ENCODE results near the gene ABHD2. TPM values are rescaled to one million over a fixed set of nuclear protein-coding genes. Genes with fewer than 3 reads are reported as not detected.
"Not testable (repeated sequence)": the region's sequence is repeated elsewhere in the genome, so short reads cannot be mapped to it uniquely, and the experiment has no call there.

Gene ABHD2
- total RNA-seq, 1 donor = 43.6 TPM

DNA sequence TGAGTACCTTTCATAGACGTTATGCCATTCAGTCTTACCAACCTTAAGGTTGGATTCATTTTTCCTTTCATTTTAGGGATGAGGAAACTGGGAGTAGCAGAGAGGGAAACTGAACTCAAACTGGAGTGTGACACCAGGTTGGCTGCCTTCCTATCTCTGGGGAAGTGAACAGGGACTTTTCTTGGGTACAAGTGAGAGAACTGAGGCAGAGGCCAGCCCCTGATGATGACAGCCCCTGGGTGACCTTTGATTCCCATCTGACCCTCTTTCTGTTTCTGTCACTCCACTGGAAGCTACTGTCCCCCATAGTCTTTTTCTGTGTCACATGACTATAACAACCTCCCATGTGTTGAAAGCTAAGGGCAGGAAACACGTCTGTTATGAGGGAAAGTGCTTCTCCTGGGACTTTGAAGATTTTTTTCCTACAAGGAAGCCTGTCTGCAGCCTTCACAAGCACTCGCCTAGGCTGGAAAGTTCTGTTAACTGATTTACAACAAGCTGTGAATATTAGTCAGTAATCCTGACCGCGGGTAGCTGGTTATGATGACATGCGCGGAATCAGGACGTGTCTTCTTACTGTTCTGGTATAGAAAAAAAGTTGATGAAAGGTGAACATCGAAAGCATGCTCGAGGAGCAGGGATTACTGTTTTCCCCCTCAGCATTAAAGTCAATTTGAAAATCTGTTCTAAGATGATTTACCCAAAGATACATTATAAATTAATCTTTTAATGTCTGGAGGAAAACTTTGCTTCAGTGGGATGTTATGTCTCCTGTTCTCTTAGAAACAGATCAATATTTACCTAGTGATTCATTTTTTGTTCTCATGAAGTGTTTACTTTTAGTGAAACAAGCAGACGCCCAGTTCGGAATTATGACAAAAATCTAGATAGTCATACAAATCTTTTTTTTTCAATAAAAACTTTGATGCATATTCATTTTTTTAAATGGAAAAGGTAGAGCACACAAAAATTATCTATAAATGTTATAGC lies 31.5 kb downstream of the ABHD2 start:
- DNase-seq (ENCODE audit: low read depth) = peak; percentile 64

DNA sequence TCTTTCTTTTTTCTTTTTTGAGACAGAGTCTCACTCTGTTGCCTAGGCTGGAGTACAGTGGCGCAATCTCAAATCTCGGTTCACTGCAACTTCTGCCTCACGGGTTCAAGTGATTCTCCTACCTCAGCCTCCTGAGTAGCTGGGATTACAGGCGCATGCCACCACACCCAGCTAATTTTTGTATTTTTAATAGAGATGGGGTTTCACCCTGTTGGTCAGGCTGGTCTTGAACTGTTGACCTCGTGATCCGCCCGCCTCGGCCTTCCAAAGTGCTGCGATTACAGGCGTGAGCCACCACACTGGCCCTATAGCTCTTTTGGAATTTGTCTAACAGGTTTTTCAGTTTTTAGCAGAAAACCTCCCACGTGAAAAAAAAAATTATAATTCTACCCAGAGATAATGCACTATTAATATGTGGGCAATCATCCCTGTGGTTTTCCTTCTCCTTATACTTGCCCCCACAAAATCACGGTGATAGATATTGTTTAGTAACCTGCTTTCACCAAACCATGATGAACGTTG lies 32.3 kb downstream of the ABHD2 start:
- not testable (repeated sequence) for H3K4me3 ChIP-seq (ENCODE audit: low read depth, low read length); DNase-seq (ENCODE audit: low read depth)

More for the DNA sequence above, 31.5 kb downstream of the ABHD2 start:
- TF ChIP-seq, protein P1, sequence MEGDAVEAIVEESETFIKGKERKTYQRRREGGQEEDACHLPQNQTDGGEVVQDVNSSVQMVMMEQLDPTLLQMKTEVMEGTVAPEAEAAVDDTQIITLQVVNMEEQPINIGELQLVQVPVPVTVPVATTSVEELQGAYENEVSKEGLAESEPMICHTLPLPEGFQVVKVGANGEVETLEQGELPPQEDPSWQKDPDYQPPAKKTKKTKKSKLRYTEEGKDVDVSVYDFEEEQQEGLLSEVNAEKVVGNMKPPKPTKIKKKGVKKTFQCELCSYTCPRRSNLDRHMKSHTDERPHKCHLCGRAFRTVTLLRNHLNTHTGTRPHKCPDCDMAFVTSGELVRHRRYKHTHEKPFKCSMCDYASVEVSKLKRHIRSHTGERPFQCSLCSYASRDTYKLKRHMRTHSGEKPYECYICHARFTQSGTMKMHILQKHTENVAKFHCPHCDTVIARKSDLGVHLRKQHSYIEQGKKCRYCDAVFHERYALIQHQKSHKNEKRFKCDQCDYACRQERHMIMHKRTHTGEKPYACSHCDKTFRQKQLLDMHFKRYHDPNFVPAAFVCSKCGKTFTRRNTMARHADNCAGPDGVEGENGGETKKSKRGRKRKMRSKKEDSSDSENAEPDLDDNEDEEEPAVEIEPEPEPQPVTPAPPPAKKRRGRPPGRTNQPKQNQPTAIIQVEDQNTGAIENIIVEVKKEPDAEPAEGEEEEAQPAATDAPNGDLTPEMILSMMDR (IDR thresholded peaks at IDR 0.05; ENCODE audit: insufficient read depth, low read depth, low read length) = no peak
- H3K4me3 ChIP-seq (ENCODE audit: low read depth, low read length) = no peak overlapping the region

DNA sequence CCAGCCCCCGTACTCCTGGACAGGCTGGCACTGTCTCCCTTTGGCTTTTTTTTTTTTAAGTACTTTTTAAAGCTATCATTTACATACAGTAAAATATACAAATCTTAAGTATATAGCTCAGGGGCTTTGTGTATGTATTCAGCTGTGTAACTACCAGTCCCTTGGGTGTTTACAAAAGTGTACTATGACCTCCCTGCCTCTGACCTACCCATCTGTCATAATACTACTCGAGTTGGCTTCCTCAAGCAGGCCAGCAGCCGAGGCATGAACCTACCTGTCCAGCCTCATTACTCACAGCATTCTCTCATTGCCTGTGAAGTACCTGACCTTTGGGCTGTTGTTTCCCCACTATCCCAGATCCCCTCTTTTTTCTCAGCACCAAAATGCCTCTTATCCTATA lies 33.2 kb downstream of the ABHD2 start:
- DNase-seq (ENCODE audit: low read depth) = no peak
- no peak overlapping the region for H3K4me3 ChIP-seq (ENCODE audit: low read depth, low read length)
- TF ChIP-seq, protein P1 (IDR thresholded peaks at IDR 0.05; ENCODE audit: insufficient read depth, low read depth, low read length) = no peak

DNA sequence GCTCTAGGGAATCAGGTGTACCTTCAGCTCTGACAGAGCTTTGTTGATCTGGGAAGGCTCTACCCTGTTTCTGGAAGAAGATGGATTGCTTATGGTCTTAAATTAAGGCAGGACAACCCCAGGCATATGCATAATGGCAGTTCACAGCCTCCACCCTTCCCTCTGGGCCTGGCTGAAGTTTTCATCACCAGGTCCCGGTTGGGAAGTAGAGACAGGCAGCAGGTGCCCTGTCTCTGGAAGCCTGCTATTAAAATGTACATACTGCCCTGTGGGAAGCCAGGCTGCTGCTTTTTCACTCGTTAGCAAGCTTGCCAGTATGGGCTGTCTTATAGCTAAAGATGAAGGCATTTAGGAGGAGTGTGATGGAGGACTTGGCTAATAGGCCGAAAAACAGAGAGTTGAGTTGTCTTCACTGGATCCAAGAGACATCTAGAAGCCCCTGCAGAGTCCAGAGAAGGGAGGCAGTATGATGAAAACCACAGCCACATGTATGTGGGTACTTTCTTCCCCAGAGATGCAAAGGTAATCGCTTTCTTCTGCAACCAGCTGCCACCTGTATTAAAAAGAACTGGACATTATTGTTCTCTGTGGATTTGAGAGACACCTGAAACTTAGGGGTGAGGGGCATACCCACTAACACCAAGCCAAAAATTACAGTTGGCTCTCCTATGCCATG lies 34.4 kb downstream of the ABHD2 start:
- TF ChIP-seq, protein P1 (IDR thresholded peaks at IDR 0.05; ENCODE audit: insufficient read depth, low read depth, low read length) = no peak
- DNase-seq (ENCODE audit: low read depth) = no peak
- H3K4me3 ChIP-seq (ENCODE audit: low read depth, low read length) = no peak overlapping the region

DNA sequence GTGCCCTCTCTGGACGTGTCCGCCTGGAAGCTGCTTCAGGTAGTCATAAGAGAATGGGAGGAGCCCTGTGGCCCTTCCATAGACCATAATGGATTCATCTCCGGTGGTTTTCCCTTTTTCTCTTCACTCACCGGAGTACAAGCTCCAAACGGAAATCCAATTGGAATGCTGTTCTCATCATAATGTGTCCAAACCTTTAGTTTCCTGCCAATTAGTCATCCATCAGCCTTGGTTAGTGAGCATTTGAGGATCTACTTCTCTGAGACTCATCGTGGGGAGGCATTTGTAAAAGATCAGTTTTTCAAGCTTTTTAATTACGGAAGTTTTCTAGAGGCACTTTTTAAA lies 34.9 kb downstream of the ABHD2 start:
- no peak for DNase-seq (ENCODE audit: low read depth)
- TF ChIP-seq, protein P1 (IDR thresholded peaks at IDR 0.05; ENCODE audit: insufficient read depth, low read depth, low read length) = no peak
- H3K4me3 ChIP-seq (ENCODE audit: low read depth, low read length) = no peak overlapping the region

DNA sequence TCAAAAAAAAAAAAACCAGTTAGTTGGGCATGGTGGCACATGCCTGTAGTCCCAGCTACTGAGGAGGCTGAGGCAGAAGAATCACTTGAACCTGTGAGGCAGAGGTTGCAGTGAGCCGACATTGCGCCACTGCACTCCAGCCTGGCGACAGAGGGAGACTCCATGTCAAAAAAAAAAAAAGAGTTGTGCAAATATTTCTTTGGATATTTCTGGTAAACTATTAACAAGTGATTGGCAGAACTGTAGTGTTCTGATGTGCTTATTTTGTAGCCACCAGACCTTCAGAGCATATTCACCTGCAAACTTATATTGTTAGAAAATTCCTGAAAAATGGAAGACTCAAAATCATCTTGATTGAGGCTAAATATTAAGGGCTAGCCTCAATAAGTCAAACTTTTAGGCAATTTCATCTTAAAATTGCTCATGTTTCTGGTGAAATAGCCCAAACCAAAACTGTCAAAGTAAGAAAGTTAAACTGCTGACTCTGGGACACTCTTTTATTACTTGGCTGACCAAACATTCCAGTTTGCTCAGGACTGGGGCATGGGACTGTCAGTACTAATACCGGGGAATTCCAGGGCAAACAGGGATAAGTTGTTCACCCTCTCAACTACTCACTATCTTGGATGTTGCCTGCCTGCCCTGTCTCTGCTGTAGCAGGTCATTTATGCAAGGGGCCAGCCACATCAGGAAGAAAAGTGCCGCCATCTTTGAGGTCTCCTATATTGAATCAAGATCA lies 37.0 kb downstream of the ABHD2 start:
- TF ChIP-seq, protein P1 (IDR thresholded peaks at IDR 0.05; ENCODE audit: insufficient read depth, low read depth, low read length) = no peak
- H3K4me3 ChIP-seq (ENCODE audit: low read depth, low read length) = no peak overlapping the region
- no peak for DNase-seq (ENCODE audit: low read depth)
